Measurements from ENCODE around the gene AUP1.
"Not testable (repeated sequence)": the region's sequence is repeated elsewhere in the genome, so short reads cannot be mapped to it uniquely, and the experiment has no call there.

Gene AUP1, protein sequence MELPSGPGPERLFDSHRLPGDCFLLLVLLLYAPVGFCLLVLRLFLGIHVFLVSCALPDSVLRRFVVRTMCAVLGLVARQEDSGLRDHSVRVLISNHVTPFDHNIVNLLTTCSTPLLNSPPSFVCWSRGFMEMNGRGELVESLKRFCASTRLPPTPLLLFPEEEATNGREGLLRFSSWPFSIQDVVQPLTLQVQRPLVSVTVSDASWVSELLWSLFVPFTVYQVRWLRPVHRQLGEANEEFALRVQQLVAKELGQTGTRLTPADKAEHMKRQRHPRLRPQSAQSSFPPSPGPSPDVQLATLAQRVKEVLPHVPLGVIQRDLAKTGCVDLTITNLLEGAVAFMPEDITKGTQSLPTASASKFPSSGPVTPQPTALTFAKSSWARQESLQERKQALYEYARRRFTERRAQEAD

DNA sequence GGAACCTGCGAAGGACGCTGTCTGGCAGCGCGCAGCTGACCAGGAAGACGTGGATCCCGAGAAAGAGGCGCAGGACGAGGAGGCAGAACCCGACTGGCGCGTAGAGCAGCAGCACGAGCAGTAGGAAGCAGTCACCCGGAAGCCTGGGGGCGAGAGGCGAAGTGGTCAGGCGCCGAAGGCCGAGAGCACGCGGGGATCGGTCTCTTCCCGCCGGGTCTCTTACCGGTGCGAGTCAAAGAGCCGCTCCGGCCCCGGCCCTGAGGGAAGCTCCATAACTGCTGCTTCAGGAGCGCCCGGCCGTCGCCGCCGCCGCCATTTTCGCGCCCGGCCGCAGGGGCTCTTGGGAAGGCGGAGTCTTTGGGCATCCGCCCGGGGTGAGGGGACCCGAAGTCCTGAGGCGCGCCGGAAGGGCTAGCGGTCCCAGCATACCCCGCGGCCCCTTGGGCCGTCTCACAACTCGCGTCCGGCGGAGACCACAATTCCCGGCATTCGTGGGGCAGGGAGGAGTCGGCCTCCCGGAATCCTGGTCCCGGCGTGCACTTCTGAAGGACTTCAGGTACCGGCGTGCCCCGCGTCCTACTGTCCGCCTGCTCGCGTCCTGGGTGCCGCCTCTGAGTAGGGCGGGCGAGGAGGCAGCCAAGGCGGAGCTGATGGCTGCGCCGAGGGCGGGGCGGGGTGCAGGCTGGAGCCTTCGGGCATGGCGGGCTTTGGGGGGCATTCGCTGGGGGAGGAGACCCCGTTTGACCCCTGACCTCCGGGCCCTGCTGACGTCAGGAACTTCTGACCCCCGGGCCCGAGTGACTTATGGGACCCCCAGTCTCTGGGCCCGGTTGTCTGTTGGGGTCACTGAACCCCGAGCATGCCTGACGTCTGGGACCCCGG is at the start of gene AUP1, which contains the start of gene HTRA2:
Gene AUP1 (minus strand): TSS at position 350 of the 882 bp plus-strand sequence. CDS start 77 bp downstream, at position 273.
Gene HTRA2 (plus strand): TSS at position 577 of the 882 bp plus-strand sequence. CDS start 74 bp downstream, at position 651.
- DNase-seq (ENCODE audit: low spot score) = peak; percentile 99

DNA sequence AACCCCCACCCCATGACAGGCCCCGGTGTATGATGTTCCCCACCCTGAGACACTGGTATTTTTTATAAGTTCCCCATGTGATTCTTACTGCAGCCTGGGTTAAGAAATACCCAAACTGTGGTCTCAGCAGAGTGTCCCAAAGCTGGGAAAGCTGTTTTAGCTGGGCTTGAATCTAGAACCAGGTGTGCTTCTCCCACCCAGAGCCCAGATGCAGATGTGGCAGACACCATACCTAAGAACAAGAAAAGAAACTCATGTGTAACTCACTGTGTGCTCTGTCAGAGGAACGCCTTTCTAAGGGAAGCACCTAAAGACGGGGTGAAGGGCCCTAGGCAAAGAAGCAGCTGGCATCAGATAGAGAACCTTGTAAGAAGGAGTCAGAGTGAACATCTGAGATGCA is 48.9 kb upstream of the AUP1 start:
- DNase-seq (ENCODE audit: low spot score) = no peak

DNA sequence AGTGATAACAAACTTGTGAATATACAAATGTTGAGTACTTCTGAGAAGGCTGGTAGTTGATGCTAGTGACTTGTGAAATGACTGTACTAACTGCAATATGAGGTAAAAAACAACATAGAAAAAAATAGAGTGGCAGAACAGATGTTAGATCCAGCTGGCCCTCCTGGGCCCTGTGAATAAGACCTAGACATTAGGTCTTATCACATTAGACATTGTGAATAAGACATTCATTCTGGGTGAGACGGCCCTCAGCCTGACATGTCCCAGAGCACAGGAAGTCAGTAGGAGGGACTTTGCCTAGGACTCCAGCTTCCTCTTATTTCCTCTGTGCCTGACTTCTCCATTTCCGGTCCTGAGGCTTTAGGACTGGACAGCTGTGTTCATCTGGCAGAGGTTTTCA is 47.9 kb upstream of the AUP1 start:
- DNase-seq (ENCODE audit: low spot score) = no peak

DNA sequence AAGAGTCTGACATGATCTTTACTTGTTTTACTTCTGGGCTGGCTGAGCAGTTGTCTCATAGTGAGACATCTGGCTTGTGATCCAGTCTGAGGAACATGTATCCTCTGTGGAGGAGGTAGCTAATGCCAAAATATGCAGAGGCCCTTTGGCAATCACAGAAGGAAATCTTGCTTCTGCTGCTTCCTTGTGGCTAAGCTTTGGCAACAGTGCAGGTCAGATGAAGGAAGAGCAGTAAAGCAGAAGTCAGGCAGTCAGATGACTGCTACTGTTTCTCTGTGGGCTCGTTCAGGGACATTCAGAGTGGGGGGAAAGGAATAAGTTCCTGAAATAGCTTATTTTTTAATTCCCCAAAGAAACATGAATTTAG is 47.3 kb upstream of the AUP1 start:
- peak; percentile 68 for DNase-seq (ENCODE audit: low spot score)

DNA sequence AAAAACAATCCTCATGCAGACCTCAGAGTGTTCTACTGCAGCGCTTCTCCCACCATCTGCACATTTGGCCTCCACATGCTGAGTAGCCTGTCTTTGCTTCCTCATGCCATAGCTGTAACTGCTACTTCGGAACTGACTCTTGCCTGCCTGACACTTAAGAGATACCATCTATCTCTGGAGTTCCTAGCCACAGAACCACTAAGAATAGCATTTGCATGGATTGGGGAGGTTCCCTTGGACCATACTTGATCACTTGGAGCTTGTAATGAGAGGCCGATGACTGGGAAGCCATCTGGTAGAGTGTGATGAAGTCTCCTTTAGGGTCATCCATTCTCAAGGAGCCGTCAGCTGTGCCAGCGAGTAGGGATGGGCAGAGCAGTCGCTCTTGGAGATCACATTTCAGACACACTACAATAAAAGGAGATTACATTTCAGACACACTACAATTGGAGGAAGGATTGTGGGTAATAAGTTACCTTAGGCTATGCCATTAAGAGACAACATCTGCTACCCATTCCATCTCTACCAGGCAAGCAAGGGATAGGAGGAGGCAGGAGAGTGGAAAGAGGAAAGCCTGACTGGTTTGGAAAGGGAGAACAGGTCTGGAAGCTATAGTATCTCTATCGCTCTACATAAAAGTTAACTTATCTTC is 46.8 kb upstream of the AUP1 start:
- no peak for DNase-seq (ENCODE audit: low spot score)

DNA sequence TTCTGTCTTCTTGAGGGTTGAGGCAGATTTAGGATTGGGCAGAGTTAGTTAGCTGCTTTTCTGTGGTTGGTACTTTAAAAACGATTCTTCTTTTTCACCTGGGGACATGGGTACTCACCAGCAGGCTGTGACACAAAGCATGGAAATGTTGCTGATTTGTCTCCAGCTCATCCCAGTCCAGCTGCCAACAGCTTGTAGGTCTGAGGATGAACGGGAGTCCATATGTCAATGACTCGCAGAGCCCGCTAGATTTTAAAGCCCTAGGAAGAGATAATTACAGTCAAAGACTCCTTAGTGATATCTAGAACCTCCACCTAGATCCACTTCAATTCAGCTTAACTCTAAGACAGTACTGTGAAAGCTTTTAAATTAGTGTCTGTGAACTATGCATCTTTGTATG is 45.8 kb upstream of the AUP1 start:
- no peak for DNase-seq (ENCODE audit: low spot score)

DNA sequence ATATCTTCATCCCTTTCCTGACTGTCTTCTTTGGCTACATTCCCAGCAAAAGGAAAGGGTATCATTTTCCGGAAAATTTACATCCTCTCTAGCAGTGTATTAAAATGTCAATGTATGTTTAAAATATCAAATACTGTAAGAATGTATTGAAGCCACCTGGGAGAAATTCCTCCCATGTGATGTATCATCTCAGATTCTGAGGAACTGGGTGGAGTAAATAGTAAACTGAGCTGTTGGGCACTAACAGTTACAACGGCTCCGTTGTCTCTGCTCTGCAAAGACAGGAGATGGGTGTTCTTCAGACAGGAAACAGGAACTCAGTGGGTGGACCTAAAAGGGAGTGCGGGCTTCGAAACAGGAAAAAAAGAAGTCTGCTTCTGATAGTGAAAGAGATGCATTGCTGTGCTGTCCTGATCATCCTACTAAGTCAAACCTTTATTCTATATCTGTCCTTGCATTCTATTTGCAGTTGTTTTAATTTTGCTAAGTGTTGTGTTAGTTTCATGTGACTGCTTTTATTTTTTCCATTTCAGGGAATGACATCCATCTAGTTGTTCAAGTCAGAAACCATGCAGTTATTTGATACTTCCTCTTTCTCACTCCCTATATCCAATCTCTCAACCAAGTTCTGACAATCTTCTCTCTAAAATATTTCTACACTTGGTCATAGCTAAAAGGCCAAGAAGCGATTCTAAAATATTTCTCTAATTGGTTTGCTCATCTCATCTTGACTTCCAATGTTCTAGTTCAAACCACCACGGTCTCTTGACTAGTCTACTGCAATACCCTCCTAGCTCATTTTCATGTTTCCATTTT is 44.4 kb upstream of the AUP1 start:
- DNase-seq (ENCODE audit: low spot score) = no peak

DNA sequence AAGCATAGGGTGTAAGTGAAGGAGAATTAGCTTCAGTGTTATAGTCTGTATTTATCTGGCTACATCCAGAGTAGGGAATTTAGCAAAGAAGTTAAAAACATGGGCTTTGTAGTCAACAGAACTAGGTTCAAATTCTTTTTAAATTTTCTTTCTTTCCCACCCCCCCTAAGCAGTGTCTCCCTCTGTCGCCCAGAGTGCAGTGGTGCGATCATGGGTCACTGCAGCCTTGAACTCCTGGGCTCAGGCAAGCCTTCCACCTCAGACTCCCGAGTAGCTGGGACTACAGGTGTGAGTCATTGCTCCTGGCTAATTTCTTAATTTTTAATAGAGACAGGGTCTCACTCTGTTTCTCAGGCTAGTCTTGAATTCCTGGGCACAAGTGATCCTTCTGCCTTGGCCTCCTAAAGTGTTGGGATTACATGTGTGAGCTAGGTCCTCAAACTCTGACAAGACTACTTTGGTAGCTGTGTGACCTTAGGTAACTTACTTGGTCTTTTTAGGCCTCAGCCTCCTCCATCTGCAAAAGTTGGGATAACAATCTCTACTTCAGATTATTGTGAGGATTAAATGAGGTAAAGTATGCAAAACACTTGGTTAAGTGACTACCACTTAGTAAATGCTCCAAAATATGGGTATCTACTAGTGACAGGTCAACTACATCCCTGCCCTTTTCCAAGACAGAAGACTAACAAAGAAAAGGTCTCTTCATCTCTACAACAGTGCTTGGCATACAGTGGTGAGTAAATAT is 42.8 kb upstream of the AUP1 start:
- no peak for DNase-seq (ENCODE audit: low spot score)

DNA sequence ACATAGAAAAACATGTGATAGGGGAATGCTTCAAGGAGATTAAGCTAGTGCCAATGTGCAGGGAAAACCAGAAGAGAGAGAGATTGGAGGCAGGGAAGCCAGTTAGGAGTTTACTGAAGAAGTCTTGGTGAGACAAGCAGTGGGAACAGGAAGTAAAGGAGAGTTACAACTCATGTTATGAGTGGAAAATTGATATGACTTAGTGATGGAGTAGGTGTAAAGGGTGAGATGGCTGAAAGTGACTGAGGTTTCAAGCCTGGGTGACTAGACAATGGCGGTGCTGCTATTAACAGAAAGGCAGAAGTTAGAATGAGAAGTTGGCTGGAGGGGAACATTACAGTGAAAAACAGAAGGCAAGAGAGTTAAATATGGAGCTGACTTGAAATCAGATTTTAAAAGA is 41.6 kb upstream of the AUP1 start:
- DNase-seq (ENCODE audit: low spot score) = no peak

DNA sequence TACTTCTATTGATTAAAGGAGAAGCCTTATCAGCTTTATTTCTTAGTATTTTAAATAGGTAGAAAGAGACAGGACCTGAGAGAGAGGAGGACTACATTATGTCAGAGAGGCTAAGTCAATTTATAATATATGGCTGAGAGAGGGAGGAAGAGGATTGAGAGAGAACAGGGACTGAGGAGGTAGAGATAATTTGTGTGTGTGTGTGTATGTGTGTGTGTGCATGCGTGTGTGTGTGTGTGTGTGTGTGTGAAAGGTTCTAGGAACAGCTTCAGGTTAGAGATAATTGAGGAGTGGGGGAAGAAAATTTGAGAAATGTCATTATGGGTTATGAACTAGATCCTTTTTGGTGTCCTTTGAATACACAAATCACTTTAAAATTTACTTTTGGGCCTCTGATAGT is 40.2 kb upstream of the AUP1 start:
- no peak for DNase-seq (ENCODE audit: low spot score)

DNA sequence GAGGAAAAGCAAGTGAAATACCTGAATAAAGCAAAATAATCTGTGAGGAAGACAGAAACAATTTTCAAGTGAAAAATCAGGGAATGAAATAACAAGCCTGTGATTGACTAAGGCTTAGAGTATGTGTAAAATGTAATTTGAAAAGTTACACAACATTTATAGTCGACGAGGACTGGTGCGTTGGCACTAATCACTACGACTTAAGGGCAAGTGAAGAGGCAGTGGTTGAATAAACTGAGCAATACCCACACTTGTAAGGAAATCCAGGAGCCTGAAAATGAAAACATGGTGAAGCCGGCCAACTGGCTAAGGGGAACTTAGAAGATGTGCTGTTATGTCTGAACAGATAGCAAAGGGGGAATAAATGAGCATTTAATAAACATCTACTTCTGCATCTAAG is 38.4 kb upstream of the AUP1 start:
- no peak for DNase-seq (ENCODE audit: low spot score)

DNA sequence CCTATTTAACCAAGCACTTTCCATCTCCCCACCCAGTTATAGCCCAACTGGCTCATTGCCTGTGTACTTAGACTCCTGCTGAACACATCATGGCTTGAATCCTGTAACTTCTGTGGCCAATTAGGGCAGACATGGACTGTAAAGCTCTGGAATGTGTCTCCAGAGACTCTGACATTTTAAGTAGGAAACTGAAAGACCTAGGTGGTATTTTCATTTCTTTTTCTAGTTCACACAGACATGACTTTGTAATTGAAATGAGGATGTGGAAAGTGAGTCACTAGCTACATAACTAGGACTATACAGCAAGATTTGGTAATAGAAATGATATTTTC is 37.2 kb upstream of the AUP1 start:
- peak; percentile 45 for DNase-seq (ENCODE audit: low spot score)

DNA sequence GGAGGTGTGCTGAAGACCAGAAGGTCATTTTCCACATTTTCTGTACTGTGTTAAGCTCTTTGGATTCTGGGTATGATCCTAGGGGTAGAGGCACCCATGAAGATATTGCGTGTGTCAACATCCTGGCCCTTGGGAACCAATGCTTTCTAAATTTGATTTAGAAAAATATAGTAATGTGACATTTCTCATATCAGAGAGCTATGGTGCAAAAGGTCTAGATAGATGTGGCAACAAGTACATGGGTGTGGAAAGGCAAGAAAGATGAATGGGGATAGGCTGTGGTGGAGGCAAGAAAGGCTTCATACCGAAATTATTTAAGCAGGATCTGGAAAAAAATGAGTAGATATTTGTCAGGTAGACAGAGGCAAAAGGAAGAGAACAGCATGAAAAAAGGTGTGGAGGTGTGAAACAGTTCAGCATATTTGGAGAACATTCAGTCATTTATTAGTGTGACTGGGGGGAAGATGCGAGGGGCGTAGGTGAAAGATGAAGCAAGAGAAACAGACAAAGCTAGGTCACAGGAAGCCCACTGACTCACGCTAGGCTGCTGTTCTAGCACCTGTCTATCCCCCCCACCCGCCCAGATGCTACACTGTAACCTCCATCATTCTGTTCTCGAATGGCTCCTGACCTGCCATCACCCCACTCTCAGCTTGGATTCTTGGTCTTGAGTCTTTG is 36.7 kb upstream of the AUP1 start:
- no peak for DNase-seq (ENCODE audit: low spot score)

DNA sequence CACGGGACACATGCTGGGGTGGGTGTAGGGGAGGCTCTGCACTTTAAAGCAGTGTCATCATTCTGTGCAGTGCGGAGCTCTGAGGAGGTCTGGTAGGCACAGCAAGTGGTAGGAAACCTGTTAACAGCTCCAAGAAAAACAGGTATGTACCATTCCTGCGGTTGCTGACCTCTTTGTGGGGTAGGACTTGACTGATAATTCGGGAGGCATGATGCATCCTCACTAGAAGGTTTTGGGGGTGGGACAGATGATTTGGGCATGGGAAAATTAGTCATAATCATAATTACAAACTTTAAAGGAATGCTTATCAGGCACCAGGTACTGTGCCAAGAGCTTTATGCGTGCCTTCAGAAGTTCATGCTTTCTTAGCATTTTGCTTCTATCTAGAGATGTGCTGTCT is 34.7 kb upstream of the AUP1 start:
- no peak for DNase-seq (ENCODE audit: low spot score)

DNA sequence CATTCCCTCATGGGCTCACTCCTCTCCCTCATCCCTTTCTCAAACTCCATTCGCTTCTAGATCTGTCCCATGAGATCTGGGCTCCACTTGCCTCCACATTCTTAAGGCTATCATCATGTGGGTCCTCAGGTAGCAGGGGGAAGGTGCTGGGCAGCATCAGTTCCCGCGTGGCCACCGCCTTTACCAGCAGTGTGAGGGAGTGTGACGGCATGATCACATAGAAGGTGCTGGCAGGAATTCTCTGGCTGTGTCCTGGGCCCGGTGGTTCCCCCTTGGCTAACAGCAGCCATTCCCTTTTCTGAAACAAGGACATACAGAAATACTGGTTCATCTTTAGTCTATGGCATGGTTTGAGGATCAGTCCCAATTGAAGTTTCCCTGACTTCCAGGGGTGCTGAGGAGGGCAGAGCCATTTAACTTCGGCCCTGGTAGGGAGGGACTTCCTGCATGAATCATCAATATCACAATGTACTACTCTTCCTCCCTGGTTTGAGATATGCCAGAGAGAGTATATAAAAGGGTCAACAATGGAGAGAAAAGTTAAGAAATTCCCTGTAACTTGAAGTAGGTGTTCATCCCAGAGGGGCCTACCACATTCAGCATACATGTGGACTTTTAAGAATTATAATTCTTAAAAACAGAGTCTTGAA is 32.7 kb upstream of the AUP1 start:
- DNase-seq (ENCODE audit: low spot score) = no peak

DNA sequence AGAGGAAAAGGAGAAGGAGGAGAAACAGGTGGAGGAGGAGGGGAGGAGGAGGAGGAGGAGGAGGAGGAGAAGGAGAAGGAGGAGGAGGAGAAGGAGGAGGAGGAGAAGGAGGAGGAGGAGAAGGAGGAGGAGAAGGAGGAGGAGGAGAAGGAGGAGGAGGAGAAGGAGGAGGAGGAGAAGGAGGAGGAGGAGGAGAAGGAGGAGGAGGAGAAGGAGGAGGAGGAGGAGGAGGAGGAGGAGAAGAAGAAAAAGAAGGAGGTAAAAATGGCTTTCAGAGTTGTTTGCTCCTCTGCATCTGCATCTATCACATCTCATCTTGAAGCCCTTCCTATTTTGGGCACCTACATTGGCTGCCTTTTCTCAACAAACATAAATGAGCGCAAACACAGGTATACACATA is 31.5 kb upstream of the AUP1 start:
- not testable (repeated sequence) for DNase-seq (ENCODE audit: low spot score)

DNA sequence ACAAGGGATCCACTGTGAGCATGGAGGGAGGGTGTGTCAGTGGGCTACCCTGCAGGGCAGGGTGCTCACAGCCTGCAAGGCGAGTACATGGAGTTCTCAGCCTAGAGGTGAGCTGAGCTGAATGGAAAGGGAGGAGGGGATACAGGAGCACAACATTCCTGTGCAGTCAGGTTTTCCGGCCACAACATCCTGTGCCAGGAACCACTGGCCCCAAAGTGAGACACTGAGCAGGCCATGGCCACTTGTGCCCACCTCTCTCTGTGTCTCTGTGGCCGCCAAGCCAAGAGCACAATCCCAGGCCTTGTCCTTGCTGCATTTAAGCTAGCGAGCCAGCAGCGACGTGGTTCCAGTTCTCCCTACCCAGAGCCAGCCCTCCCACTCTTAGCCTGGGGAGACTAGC is 31.1 kb upstream of the AUP1 start:
- DNase-seq (ENCODE audit: low spot score) = no peak

DNA sequence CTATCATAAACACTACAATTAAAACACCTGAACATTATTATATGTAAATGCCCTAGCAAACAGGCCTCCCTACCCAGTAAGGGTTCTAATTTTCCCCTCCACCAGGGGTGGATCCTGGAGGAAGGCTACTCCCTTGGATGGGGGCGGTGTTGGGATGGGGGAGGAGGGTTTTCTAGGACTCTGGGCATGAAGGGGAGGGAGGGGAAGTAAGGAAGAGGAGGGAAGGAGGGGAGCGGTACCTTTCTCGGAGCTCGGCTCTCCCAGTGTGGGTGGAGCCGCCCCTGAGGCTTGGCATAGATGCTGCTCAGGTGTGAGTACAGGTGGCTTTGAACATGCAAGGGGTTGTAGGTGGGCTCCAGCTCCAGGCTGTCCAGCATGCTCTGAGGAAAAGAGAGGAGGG is 30.4 kb upstream of the AUP1 start:
- no peak for DNase-seq (ENCODE audit: low spot score)

DNA sequence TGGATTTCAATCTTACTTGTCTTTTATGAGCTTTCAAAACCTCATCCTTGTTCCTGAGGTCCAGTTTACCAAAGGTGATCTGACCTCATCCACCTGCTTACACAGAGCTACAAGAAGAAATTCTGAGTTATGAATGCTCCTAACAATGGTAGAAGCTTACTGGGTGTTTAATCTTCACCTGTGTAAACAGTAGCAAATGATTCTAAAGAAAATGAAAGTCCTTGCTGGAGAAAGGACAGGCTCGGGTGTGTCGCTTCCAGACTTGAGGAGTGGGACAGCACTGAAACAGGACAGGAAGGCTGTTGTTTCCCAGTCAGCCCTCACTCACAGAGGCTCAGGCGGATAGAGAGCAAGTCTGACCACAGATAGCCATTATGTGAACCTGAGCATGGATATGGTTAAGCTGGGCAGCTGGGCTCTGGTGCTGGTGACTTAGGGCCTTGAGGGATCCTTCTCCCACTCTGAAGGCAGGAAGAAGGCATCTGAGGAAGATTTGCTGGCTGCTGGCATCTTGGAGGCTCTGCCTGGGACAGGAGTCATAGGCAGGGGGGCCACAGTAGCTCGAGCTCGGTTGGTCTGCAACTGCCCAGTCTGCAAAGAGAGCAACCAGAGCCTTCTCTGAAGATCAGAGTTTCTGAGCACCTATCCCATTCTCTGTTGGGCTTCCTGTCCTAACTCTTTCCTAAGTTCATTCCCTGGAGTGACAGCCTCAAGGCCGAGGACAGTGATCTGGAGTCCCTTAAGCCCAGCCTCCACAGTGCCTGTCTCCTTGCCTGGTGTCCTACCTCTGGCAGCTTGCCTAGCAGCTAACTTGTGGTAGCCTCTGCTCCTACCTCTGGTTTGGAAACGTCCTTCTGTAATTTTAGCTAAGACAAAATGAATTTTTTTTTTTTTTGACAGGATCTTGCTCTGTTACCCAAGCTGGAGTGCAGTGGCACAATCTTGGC is 29.1 kb upstream of the AUP1 start:
- DNase-seq (ENCODE audit: low spot score) = no peak

Measured in AG08396 (cell line).